Motor neuron (in vitro differentiated cells): ENCODE measurements around the gene VPS26C. TPM values are rescaled to one million over a fixed set of nuclear protein-coding genes. Genes with fewer than 3 reads are reported as not detected.

Experiments used
- ATAC-seq, 8 experiments: fragments of 200-7000 bp; cut with Tn5 transposase; replicated peaks in 6 of 8; 2 replicates each; pipeline ENCODE4 v1.8.0; 2021; ENCODE audit warnings: mild to moderate bottlenecking in 8 of 8, moderate library complexity in 8 of 8
- H3K27ac ChIP-seq, 2 donors: fragments of 250-450 bp; sonication (Bioruptor Pico); 2 replicates each; pipeline ENCODE4 v1.9.0; 2021; ENCODE audit warnings: antibody characterized with exemption in 2 of 2, mild to moderate bottlenecking in 2 of 2, moderate library complexity in 1 of 2
- H3K4me1 ChIP-seq, 2 donors: fragments of 250-450 bp; sonication (Bioruptor Pico); replicated peaks in 1 of 2; 2 replicates each; pipeline ENCODE4 v1.6.1; 2021; ENCODE audit warnings: antibody characterized with exemption in 2 of 2, mild to moderate bottlenecking in 2 of 2, moderate library complexity in 1 of 2
- H3K4me3 ChIP-seq, 5 donors: fragments of 250-450 bp; sonication (Bioruptor Pico); 2 replicates each; pipeline ENCODE4 v1.9.0; 2021; ENCODE audit warnings: antibody characterized with exemption in 5 of 5, mild to moderate bottlenecking in 5 of 5, moderate library complexity in 4 of 5
- WGBS, 10 experiments: fragments of 450-650 bp; shearing (Covaris generic); methylation state at CpG; one replicate each; pipeline ENCODE4 v1.0.0; 2022; 5-methylcytosine and 5-hydroxymethylcytosine counted together
- in situ Hi-C, 9 experiments: fragments of 400-800 bp; cut with MboI; loops; one replicate each; pipeline ENCODE4 v1.15.0; 2021; ENCODE audit warnings: low sequenced_read_pairs in 9 of 9, low pct_unique_long_range_greater_than_20kb in 2 of 9; ENCODE audit not compliant: unreplicated experiment in 9 of 9
- total RNA-seq, 8 experiments: library from RNA; unstranded; fragments of 300-600 nt; gene quantifications; 2 replicates each; pipeline versions ENCODE4 v1.2.3 to v1.2.4, GENCODE V29; 2022

Gene VPS26C
- total RNA-seq, 8 experiments from 2014 or later, result 28.3 to 43.8 (median 37.0) TPM

GRCh38 chr21:37257967-37258877 is 8.9 kb downstream of the VPS26C start:
- peak overlapping the region; percentile 33 to 44 (median 37) for H3K4me3 ChIP-seq
- peaks cover 8 to 12% of the 10 kb centered on the region in 2 donors for H3K4me1 ChIP-seq
- H3K27ac ChIP-seq, result peak overlapping the region; percentile 83 to 89
- in situ Hi-C loops, result no loop called here
- 0 to 60% (median 7%) methylated on average over 1 to 26 of the region's 55 CpGs; no CpG with 5 or more reads in 2 of the 10 experiments for WGBS, 10 experiments
- ATAC-seq, result peak; percentile 74 to 90 (median 88)

- 0 to 20% (median 0%) methylated on average over 1 to 3 of the region's 22 CpGs; no CpG with 5 or more reads in 7 of the 10 experiments for WGBS, 10 experiments
- peak in 3 of 8 experiments; percentile 52 to 67 (median 62) for ATAC-seq
- Histone ChIP-seq H3K4me1 (peaks cover 8 to 12% of the 10 kb centered on the region in 2 donors), H3K27ac (peak overlapping the region; percentile 83 to 89), H3K4me3 (peak overlapping the region; percentile 33 to 44 (median 37))
- in situ Hi-C loops, result no loop called here
These were observed 9.6 kb downstream of the VPS26C start for GRCh38 chr21:37257511-37257966.

GRCh38 chr21:37253991-37254390 is 13.1 kb downstream of the VPS26C start:
- H3K27ac ChIP-seq, result no peak overlapping the region
- in situ Hi-C loops, result no loop called here
- no peak for ATAC-seq
- WGBS, 10 experiments, result 23 to 100% (median 86%) methylated on average over 1 to 6 of the region's 6 CpGs; no CpG with 5 or more reads in 1 of the 10 experiments
- no peak overlapping the region for H3K4me3 ChIP-seq
- peaks cover 3 to 10% of the 10 kb centered on the region in 2 donors for H3K4me1 ChIP-seq

GRCh38 chr21:37251294-37251634 is 15.9 kb downstream of the VPS26C start:
- in situ Hi-C loops, result no loop called here

GRCh38 chr21:37249112-37249904 is 17.8 kb downstream of the VPS26C start:
- 45 to 100% (median 91%) methylated on average over 2 to 3 of the region's 3 CpGs for WGBS, 10 experiments

More at GRCh38 chr21:37251294-37251634, 15.9 kb downstream of the VPS26C start:
- 0 to 100% (median 70%) methylated on average over 1 to 2 of the region's 2 CpGs; no CpG with 5 or more reads in 1 of the 10 experiments for WGBS, 10 experiments
- Histone ChIP-seq H3K4me1 (no peaks in the 10 kb centered on the region), H3K27ac (no peak overlapping the region), H3K4me3 (no peak overlapping the region)
- peak in 2 of 8 experiments; percentile 18 to 69 for ATAC-seq

GRCh38 chr21:37248298-37248697 is 18.8 kb downstream of the VPS26C start:
- peaks cover 0 to 3% of the 10 kb centered on the region in 2 donors for H3K4me1 ChIP-seq
- no peak for ATAC-seq
- in situ Hi-C loops, result no loop called here
- H3K27ac ChIP-seq, result no peak overlapping the region
- 0 to 100% (median 75%) methylated on average over 1 of the region's 1 CpG; no CpG with 5 or more reads in 1 of the 10 experiments for WGBS, 10 experiments
- no peak overlapping the region for H3K4me3 ChIP-seq

More at GRCh38 chr21:37249112-37249904, 17.8 kb downstream of the VPS26C start:
- Histone ChIP-seq H3K4me3 (no peak overlapping the region), H3K27ac (no peak overlapping the region), H3K4me1 (peaks cover 0 to 3% of the 10 kb centered on the region in 2 donors)
- in situ Hi-C loops, result no loop called here
- ATAC-seq, result no peak

GRCh38 chr21:37245151-37245550 is 22.0 kb downstream of the VPS26C start:
- Histone ChIP-seq H3K4me1 (peaks cover 0 to 3% of the 10 kb centered on the region in 2 donors), H3K4me3 (no peak overlapping the region), H3K27ac (no peak overlapping the region)
- in situ Hi-C loops, result no loop called here
- 76 to 100% (median 92%) methylated on average over 1 to 7 of the region's 8 CpGs; no CpG with 5 or more reads in 1 of the 10 experiments for WGBS, 10 experiments
- ATAC-seq, result no peak

GRCh38 chr21:37244501-37245095 is 22.5 kb downstream of the VPS26C start:
- 73 to 94% (median 89%) methylated on average over 2 to 12 of the region's 12 CpGs; no CpG with 5 or more reads in 1 of the 10 experiments for WGBS, 10 experiments
- H3K4me1 ChIP-seq, result peaks cover 0 to 3% of the 10 kb centered on the region in 2 donors
- H3K4me3 ChIP-seq, result no peak overlapping the region
- no peak overlapping the region for H3K27ac ChIP-seq
- peak in 1 of 8 experiments; percentile 27 for ATAC-seq
- in situ Hi-C loops, result no loop called here

GRCh38 chr21:37243961-37244360 is 23.2 kb downstream of the VPS26C start:
- Histone ChIP-seq H3K27ac (no peak overlapping the region), H3K4me3 (no peak overlapping the region), H3K4me1 (peaks cover 0 to 3% of the 10 kb centered on the region in 2 donors)
- no peak for ATAC-seq
- in situ Hi-C loops, result no loop called here
- 96 to 100% (median 100%) methylated on average over 1 to 5 of the region's 6 CpGs; no CpG with 5 or more reads in 4 of the 10 experiments for WGBS, 10 experiments

GRCh38 chr21:37241426-37241825 is 25.7 kb downstream of the VPS26C start:
- in situ Hi-C loops, result no loop called here
- no peak overlapping the region for H3K27ac ChIP-seq
- no peak overlapping the region for H3K4me3 ChIP-seq
- ATAC-seq, result no peak
- peaks cover 0 to 3% of the 10 kb centered on the region in 2 donors for H3K4me1 ChIP-seq
- WGBS, 10 experiments, result 60 to 100% (median 100%) methylated on average over 1 to 3 of the region's 7 CpGs; no CpG with 5 or more reads in 3 of the 10 experiments

- H3K4me3 ChIP-seq, result no peak overlapping the region
- 91 to 100% (median 100%) methylated on average over 2 to 6 of the region's 8 CpGs; no CpG with 5 or more reads in 5 of the 10 experiments for WGBS, 10 experiments
- in situ Hi-C loops, result no loop called here
- H3K4me1 ChIP-seq, result peaks cover 0 to 3% of the 10 kb centered on the region in 2 donors
- no peak for ATAC-seq
- no peak overlapping the region for H3K27ac ChIP-seq
These were observed 26.2 kb downstream of the VPS26C start for GRCh38 chr21:37240978-37241377.

GRCh38 chr21:37237764-37238163 is 29.4 kb downstream of the VPS26C start:
- no peak overlapping the region for H3K4me3 ChIP-seq
- WGBS, 10 experiments, result 64 to 100% (median 86%) methylated on average over 1 to 4 of the region's 4 CpGs; no CpG with 5 or more reads in 3 of the 10 experiments
- H3K27ac ChIP-seq, result no peak overlapping the region
- ATAC-seq, result no peak
- no peaks in the 10 kb centered on the region for H3K4me1 ChIP-seq
- in situ Hi-C loops, result no loop called here
